ENCODE data around the gene TMEM218.
A peak's percentile ranks its signal among the peaks of the same experiment; 100 is the strongest.

The TMEM218 gene

GRCh38 chr11:125094731-125095130, 16.7 kb downstream of the TMEM218 start (continued):
- no peak for TF ChIP-seq ESRRG (CRISPR knock-in tag; IDR thresholded peaks at IDR 0.05)

GRCh38 chr11:125093502-125093901, 17.9 kb downstream of the TMEM218 start:
- no peak for ATAC-seq
- no peak for TF ChIP-seq CREB5 (CRISPR knock-in tag; IDR thresholded peaks at IDR 0.05; ENCODE audit: low read depth)
- TF ChIP-seq ZNF8 (CRISPR knock-in tag; IDR thresholded peaks at IDR 0.05), result no peak
- no peak for TF ChIP-seq POU6F1 (CRISPR knock-in tag; IDR thresholded peaks at IDR 0.05; ENCODE audit: borderline replicate concordance, low read depth)
- TF ChIP-seq TOX (CRISPR knock-in tag; IDR thresholded peaks at IDR 0.05; ENCODE audit: borderline replicate concordance), result no peak
- no peak for TF ChIP-seq BACH2 (CRISPR knock-in tag; IDR thresholded peaks at IDR 0.05; ENCODE audit: borderline replicate concordance)
- TF ChIP-seq TSHZ2 (CRISPR knock-in tag; IDR thresholded peaks at IDR 0.05), result no peak
- no peak for TF ChIP-seq ZNF70 (CRISPR knock-in tag; IDR thresholded peaks at IDR 0.05)
- no peak for TF ChIP-seq ISL1 (CRISPR knock-in tag; IDR thresholded peaks at IDR 0.05)
- no peak for TF ChIP-seq CSDC2 (CRISPR knock-in tag; IDR thresholded peaks at IDR 0.05)
- no peak for TF ChIP-seq ZNF565 (CRISPR knock-in tag; conservative IDR thresholded peaks at IDR 0.05; ENCODE audit: low read depth)

GRCh38 chr11:125092669-125093068, 18.8 kb downstream of the TMEM218 start:
- no peak for ATAC-seq
- no peak for TF ChIP-seq ZC3H10 (CRISPR knock-in tag; IDR thresholded peaks at IDR 0.05)
- TF ChIP-seq ISL1 (CRISPR knock-in tag; IDR thresholded peaks at IDR 0.05), result no peak
- no peak for TF ChIP-seq TCF4 (CRISPR knock-in tag; IDR thresholded peaks at IDR 0.05; ENCODE audit: borderline replicate concordance)
- TF ChIP-seq OSR1 (CRISPR knock-in tag; IDR thresholded peaks at IDR 0.05), result no peak
- no peak for TF ChIP-seq TOX (CRISPR knock-in tag; IDR thresholded peaks at IDR 0.05; ENCODE audit: borderline replicate concordance)

- no peak; the same call in 2 of the 3 replicates for ATAC-seq
- TF ChIP-seq CSRNP3 (CRISPR knock-in tag; IDR thresholded peaks at IDR 0.05) (no peak), SNAI2 (CRISPR knock-in tag; IDR thresholded peaks at IDR 0.05) (no peak), CSDC2 (CRISPR knock-in tag; IDR thresholded peaks at IDR 0.05) (no peak), ZNF565 (CRISPR knock-in tag; conservative IDR thresholded peaks at IDR 0.05; ENCODE audit: low read depth) (no peak), OSR1 (CRISPR knock-in tag; IDR thresholded peaks at IDR 0.05) (no peak)
Measured at GRCh38 chr11:125091877-125092664, 19.4 kb downstream of the TMEM218 start.

GRCh38 chr11:125091247-125091876, 20.1 kb downstream of the TMEM218 start:
- peak; percentile 95 for ATAC-seq

More at GRCh38 chr11:125091247-125091876, 20.1 kb downstream of the TMEM218 start:
- TF ChIP-seq ZFP30 (CRISPR knock-in tag; IDR thresholded peaks at IDR 0.05) (no peak), TOX (CRISPR knock-in tag; IDR thresholded peaks at IDR 0.05; ENCODE audit: borderline replicate concordance) (no peak), ZNF70 (CRISPR knock-in tag; IDR thresholded peaks at IDR 0.05) (no peak), SNAI2 (CRISPR knock-in tag; IDR thresholded peaks at IDR 0.05) (no peak), PPARA (CRISPR knock-in tag; IDR thresholded peaks at IDR 0.05; ENCODE audit: borderline replicate concordance) (no peak), POU6F1 (CRISPR knock-in tag; IDR thresholded peaks at IDR 0.05; ENCODE audit: borderline replicate concordance, low read depth) (no peak), ZC3H10 (CRISPR knock-in tag; IDR thresholded peaks at IDR 0.05) (no peak), ZNF565 (CRISPR knock-in tag; conservative IDR thresholded peaks at IDR 0.05; ENCODE audit: low read depth) (no peak), ESRRG (CRISPR knock-in tag; IDR thresholded peaks at IDR 0.05) (no peak), CSRNP3 (CRISPR knock-in tag; IDR thresholded peaks at IDR 0.05) (no peak), BACH2 (CRISPR knock-in tag; IDR thresholded peaks at IDR 0.05; ENCODE audit: borderline replicate concordance) (no peak), CSDC2 (CRISPR knock-in tag; IDR thresholded peaks at IDR 0.05) (no peak), ISL1 (CRISPR knock-in tag; IDR thresholded peaks at IDR 0.05) (no peak)

Measured in SK-N-SH treated with all-trans-retinoic acid at 6 μM for 48 hours (cell line).